Measurements from ENCODE around the gene TMEM141.
A peak's percentile ranks its signal among the peaks of the same experiment; 100 is the strongest.

Gene TMEM141

DNA sequence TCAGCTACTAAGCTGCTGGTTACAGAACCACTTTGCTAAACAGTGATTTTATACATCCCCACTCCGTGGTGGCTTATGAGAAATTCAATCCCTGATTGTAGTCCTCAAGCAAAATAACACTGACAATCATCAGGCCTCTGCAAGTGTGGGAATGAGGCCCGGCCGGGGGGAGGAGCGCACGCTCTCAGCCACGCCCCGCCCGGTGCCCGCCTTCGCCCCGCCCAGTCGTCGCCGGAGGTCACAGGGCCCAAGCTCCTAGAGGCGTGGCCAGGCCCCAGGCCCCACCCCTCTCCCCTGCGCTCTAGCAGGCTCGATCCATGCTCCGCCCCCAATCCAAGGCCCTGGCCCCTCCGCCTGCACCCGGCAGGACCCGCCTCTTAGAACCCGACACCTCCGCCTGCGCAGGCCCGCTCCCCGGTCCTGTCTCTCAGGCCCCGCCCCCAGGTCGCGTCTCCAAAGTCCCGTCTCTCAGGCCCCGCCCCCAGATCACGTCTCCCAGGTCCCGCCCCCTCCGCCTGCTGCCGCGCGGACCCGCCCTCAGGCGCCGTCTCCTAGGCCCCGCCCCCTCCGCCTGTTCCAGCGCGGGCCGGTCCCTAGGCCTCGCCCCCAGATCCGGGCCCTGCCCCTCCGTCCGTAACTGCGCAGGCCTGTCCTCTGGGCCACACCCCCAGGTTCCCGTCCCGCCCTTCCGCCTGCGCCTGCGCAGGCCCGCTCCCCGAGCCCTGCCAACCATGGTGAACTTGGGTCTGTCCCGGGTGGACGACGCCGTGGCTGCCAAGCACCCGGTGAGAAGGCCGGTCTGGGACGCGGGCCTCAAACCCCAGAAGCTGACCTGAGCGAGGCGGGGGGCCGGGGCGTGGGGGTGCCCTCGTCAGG, at the start of gene TMEM141:
TMEM141 (plus strand) TSS at position 705 of the 876 bp plus-strand sequence; CDS start at position 732, 27 bp downstream.
- peak; percentile 100 for DNase-seq (ENCODE audit: low spot score)

DNA sequence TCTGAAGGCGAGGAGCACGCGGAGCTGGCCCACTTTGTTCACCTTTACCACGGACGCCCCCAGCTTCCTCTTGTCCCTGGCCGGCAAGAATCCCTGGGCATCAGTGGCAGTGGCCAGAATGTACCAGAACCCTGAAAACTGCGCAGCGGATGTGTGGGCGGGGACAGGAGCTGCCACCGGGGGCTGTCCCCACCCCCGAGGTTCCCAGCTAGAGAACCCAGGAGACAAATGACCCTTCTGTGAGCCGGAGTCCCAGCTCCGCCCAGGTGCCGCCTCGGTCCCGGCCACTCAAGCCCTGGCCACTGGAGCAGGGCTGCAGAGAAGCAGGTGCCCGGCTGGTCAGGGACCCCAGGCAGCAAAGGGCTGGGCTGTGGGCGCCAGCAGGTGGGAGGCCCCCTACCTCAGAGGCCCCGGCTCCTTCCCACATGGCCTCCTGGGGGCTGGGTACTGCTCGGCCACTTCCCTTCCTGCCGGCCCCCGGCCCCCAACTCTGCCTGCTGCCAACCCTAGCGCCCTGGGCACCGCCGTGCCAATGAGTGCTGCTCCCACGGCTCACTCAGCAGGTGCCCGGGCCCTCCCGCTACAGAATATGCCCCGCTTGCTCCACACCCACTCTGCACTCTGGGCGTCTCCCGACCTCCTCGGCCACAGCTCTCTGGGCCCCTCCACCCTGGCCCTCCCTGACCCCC, 49.1 kb upstream of the TMEM141 start:
- no peak for DNase-seq (ENCODE audit: low spot score)

DNA sequence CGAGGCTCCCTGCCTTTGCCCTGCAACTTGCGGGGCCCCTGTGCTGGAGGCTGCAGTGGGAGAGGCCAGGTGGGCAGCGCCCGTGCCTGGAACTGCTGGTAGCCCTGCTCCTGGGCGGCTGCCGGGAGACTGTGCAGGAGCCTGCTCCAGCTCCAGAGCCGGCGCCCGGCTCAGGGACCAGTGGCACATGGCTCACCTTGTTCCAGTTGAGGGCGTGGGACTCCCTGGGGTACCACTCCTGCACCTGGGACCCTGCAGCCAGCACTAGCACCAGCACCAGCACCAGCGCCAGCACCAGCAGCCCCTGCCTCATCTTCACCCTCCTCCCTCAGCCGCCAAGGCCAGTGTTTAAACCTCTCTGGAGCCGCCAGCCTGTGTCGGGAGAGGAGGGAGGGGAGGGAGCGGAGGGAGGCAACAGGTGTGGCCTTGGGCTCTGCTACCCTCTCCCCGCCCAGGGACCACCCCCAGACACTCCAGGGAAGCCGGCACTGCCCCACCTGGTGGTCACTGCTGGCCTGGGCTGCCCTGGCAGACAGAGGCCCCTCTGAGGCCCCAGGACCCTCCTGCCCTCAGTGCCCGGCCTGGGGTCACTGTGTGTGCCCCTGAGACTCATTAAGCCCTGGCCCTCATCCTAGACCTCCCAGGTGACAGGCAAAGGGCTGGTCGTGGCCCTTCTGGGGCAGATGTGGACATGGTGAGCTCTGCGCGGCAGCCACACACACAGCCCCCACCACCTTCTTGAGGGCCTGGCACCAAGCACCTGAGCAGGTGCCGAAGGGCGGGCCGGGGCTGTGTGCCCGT, 48.4 kb upstream of the TMEM141 start, which contains the start of gene LCN10:
LCN10 (minus strand) TSS at position 350 of the 801 bp plus-strand sequence; CDS start at position 313, 37 bp downstream.
- DNase-seq (ENCODE audit: low spot score): no peak

- no peak for DNase-seq (ENCODE audit: low spot score)
Measured at GRCh38 chr9:136743639-136744211, 47.4 kb upstream of the TMEM141 start.

DNA sequence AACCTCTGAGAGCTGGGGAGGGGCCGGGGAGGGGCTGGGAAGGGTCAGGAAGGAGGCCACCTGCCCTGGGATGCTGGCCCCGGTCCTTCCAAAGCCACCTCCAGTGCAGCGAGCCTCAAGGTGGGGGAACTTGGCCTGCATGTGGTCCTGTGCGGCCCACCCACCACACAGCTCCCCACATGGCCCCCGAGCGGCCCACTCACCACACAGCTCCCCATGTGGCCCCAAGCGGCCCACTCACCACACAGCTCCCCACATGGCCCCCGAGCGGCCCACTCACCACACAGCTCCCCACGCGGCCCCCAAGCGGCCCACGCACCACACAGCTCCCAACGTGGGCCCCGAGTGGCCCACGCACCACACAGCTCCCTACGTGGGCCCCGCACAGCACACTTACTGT, 46.4 kb upstream of the TMEM141 start:
- DNase-seq (ENCODE audit: low spot score): no peak

GRCh38 chr9:136745389-136746154, 45.6 kb upstream of the TMEM141 start:
- no peak for DNase-seq (ENCODE audit: low spot score)

DNA sequence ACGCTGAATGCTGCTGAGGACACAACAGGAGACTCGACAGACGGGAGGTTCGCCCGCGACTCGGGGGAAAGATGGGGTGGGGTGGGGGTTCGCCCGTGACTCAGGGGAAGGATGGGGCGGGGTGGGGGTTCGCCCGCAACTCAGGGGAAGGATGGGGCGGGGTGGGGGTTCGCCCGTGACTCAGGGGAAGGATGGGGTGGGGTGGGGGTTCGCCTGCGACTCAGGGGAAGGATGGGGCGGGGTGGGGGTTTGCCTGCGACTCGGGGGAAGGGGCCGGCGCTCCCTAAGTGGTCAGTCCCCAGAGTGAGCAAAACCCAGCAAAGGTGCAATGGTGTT, 45.0 kb upstream of the TMEM141 start:
- DNase-seq (ENCODE audit: low spot score): no peak

- DNase-seq (ENCODE audit: low spot score): no peak
Measured at GRCh38 chr9:136746621-136747020, 44.5 kb upstream of the TMEM141 start.

DNA sequence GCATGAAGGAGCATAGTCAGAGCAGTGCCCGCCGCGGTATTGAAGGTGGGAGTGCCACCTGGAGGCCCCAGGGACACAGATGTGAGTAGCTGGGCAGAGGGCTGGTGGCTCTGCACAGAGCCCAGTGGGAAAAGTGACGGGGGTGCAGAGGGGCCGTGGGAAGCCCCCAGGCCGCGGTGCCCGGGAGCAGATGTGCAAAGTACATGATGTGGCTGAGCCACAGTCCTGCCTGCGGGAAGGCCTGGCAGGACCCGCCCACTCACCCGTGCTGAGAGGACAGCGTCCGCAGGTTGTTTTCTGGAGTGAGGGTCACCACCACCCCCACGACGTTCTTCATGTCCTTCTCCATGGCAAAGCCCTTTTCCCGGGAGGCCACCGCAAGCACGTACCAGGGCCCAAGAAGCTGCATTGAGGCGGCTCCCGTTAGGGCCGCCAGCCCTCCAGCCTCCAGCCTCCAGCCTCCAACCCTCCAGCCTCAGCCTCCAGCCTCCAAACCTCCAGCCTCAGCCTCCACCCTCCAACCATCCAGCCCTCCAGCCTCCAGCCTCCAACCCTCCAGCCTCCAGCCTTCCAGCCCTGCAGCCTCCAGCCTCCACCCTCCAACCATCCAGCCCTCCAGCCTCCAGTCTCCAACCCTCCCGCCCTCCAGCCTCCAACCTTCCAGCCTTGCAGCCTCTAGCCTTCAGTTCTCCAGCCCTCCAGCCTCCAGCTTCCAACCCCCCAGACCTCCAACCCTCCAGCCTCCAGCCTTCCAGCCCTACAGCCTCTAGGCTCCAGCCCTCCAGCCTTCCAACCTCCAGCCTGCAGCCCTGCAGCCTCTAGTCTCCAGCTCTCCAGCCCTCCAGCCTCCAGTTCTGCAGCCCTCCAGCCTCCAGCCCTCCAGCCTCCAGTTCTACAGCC, 43.7 kb upstream of the TMEM141 start:
- no peak for DNase-seq (ENCODE audit: low spot score)

DNA sequence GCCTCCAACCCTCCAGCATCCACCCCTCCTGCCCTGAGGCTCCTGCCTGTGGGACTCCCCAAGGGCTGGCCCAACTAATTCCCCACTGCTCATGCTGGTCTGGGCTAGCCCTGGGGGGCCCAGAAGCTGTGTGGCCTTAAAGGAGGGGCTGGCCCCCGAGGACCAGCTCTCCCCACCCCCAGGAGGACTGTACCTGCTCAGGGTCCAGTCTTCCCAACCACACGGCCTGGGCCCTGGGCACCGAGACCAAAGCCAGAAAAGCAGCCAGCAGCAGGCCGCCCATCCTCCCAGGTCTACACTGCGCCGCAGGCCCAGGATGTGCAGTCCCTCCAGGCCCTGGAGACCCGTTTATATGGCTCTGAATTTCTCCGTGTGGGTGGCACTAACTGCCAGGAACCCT, 42.9 kb upstream of the TMEM141 start, which contains the start of gene LCN6:
LCN6 (minus strand) TSS at position 325 of the 400 bp plus-strand sequence; CDS start at position 283, 42 bp downstream.
- no peak for DNase-seq (ENCODE audit: low spot score)

- no peak for DNase-seq (ENCODE audit: low spot score)
Measured at GRCh38 chr9:136748666-136749611, 42.2 kb upstream of the TMEM141 start.

- no peak for DNase-seq (ENCODE audit: low spot score)
Measured at GRCh38 chr9:136750526-136750925, 40.6 kb upstream of the TMEM141 start.

GRCh38 chr9:136751244-136751643, 39.9 kb upstream of the TMEM141 start:
- DNase-seq (ENCODE audit: low spot score): no peak

GRCh38 chr9:136751814-136752213, 39.3 kb upstream of the TMEM141 start:
- no peak for DNase-seq (ENCODE audit: low spot score)

- DNase-seq (ENCODE audit: low spot score): no peak
Measured at GRCh38 chr9:136753371-136754058, 37.6 kb upstream of the TMEM141 start.

GRCh38 chr9:136754059-136754572, 37.0 kb upstream of the TMEM141 start:
- no peak for DNase-seq (ENCODE audit: low spot score)

- DNase-seq (ENCODE audit: low spot score): no peak
Measured at GRCh38 chr9:136754626-136755301, 36.4 kb upstream of the TMEM141 start.

Measured in globus pallidus (tissue), 1 donor.